Right lung (tissue), 10 donors: ENCODE measurements around the gene CFAP119. TPM values are rescaled to one million over a fixed set of nuclear protein-coding genes. Genes with fewer than 3 reads are reported as not detected.
"Not testable (repeated sequence)": the region's sequence is repeated elsewhere in the genome, so short reads cannot be mapped to it uniquely, and the experiment has no call there.

Source experiments
- DNase-seq, 2 donors: peaks; one replicate each; pipeline ENCODE4 v3.0.0-alpha.2; 2013
- long read RNA-seq, 8 donors: transcript quantifications; one replicate each; lab custom pipeline, GENCODE V29; 2026
- polyA plus RNA-seq, 5 donors: library from polyadenylated mRNA; unstranded; fragments of 120-200 nt; gene quantifications; one replicate each; pipeline versions ENCODE4 v1.2.1 to v1.2.3, GENCODE V29; 2013; ENCODE audit warnings: inconsistent platforms in 1 of 5, low replicate concordance in 1 of 5; ENCODE audit not compliant: insufficient read length in 5 of 5, insufficient read depth in 1 of 5

CFAP119 gene
- 1 to 10 TPM; 4.0 to 8.1 (median 6.1) TPM for polyA plus RNA-seq
- long read RNA-seq, donor 1: 0 reads
- long read RNA-seq, donor 2: 0 reads
- long read RNA-seq, donor 3: 0 reads
- long read RNA-seq, donor 4, partial matches to known transcripts: 0 of 6 reads
- long read RNA-seq, donor 4, other reads (novel, unspliced or antisense): 5 of 6 reads
- long read RNA-seq, donor 5: 0 reads
- long read RNA-seq, donor 6, partial matches to known transcripts: 0 of 1 reads
- long read RNA-seq, donor 6, other reads (novel, unspliced or antisense): 0 of 1 reads
- long read RNA-seq, donor 7: 0 reads
- long read RNA-seq, donor 8: 0 reads

GRCh38 chr16:30761928-30762902 lies at the start of gene CFAP119, which contains the start of gene RNF40:
Gene CFAP119 (minus strand): TSS chr16:30762062. CDS start chr16:30761748, 314 bp downstream.
Gene RNF40 (plus strand): TSS chr16:30762322. CDS start chr16:30762546, 224 bp downstream.
- DNase-seq: peak; percentile 98

- DNase-seq: not testable (repeated sequence)
Observed at GRCh38 chr16:30809675-30810074, 47.8 kb upstream of the CFAP119 start.

- DNase-seq: not testable (repeated sequence)
Observed at GRCh38 chr16:30808890-30809426, 47.1 kb upstream of the CFAP119 start.

GRCh38 chr16:30808146-30808545 lies 46.3 kb upstream of the CFAP119 start:
- no peak for DNase-seq

GRCh38 chr16:30805370-30806169 lies 43.7 kb upstream of the CFAP119 start:
- DNase-seq: peak; percentile 81 to 84

- DNase-seq: no peak
Observed at GRCh38 chr16:30805056-30805369, 43.2 kb upstream of the CFAP119 start.

- no peak for DNase-seq
Observed at GRCh38 chr16:30802936-30803335, 41.1 kb upstream of the CFAP119 start.

- DNase-seq: no peak
Observed at GRCh38 chr16:30797670-30798309, 35.9 kb upstream of the CFAP119 start.

- DNase-seq: no peak
Observed at GRCh38 chr16:30794634-30795033, 32.8 kb upstream of the CFAP119 start.

- no peak for DNase-seq
Observed at GRCh38 chr16:30793508-30794069, 31.7 kb upstream of the CFAP119 start.

- no peak for DNase-seq
Observed at GRCh38 chr16:30787613-30788378, 25.9 kb upstream of the CFAP119 start.

GRCh38 chr16:30786936-30787612 lies 25.2 kb upstream of the CFAP119 start, which contains the start of gene ZNF629:
Gene ZNF629 (minus strand): TSS chr16:30787205. CDS start chr16:30784482, 2,723 bp downstream.
- peak; percentile 79 to 83 for DNase-seq

GRCh38 chr16:30786115-30786935 lies 24.5 kb upstream of the CFAP119 start:
- peak in 1 of 2 donors; percentile 41 for DNase-seq

- no peak for DNase-seq
Observed at GRCh38 chr16:30785126-30786106, 23.6 kb upstream of the CFAP119 start.

GRCh38 chr16:30784215-30784614 lies 22.4 kb upstream of the CFAP119 start:
- DNase-seq: no peak

GRCh38 chr16:30783280-30784109 lies 21.6 kb upstream of the CFAP119 start:
- DNase-seq: no peak
